K562 (cell line): ENCODE data around the gene GPR180. TPM values are rescaled to one million over a fixed set of nuclear protein-coding genes. Genes with fewer than 3 reads are reported as not detected.
A peak's percentile ranks its signal among the peaks of the same experiment; 100 is the strongest.

ENCODE experiments used
- CEBPB ChIP-seq: fragments of 450-650 bp; IDR thresholded peaks from 2 replicates; pipeline ENCODE4 v1.6.1; 2016; ENCODE audit warnings: missing genetic modification characterization, missing compliant biosample characterization
- CEBPZ ChIP-seq: fragments of 150-350 bp; IDR thresholded peaks from 2 replicates; pipeline ENCODE4 v1.6.1; 2014; ENCODE audit warnings: low read depth, mild to moderate bottlenecking, low read length, borderline replicate concordance
- ETV6 ChIP-seq, 3 experiments: fragments of 150-350 bp in 1 of 3; sonication (generic) in 1 of 3; formaldehyde crosslinking in 1 of 3; IDR thresholded peaks; 2 replicates each; pipeline versions ENCODE4 v1.6.1 to v1.8.0; 2014 to 2022; ENCODE audit warnings: borderline replicate concordance in 2 of 3, low read depth in 2 of 3, antibody characterized with exemption in 1 of 3, low read length in 1 of 3, mild to moderate bottlenecking in 1 of 3, missing genetic modification reagents in 1 of 3
- GABPA ChIP-seq: fragments of 200-800 bp; sonication (Bioruptor generic); conservative IDR thresholded peaks from 2 replicates; pipeline ENCODE4 v1.6.1; 2016; ENCODE audit warnings: low read depth, missing genetic modification characterization, missing compliant biosample characterization
- JUN ChIP-seq, 2 experiments: sonication (generic) in 1 of 2; formaldehyde crosslinking in 1 of 2; IDR thresholded peaks; 2 replicates each; pipeline versions ENCODE4 v1.6.1 to v1.8.0; 2012 to 2022; ENCODE audit warnings: borderline replicate concordance in 2 of 2, mild to moderate bottlenecking in 2 of 2, improper control_type of control experiment in 1 of 2, low read depth in 1 of 2, low read length in 1 of 2, missing genetic modification reagents in 1 of 2
- KDM4B ChIP-seq, 2 experiments: fragments of 450-650 bp in 1 of 2; sonication (generic) in 1 of 2; IDR thresholded peaks; 2 replicates each; pipeline ENCODE4 v1.6.1; 2016 to 2017; ENCODE audit warnings: borderline replicate concordance in 2 of 2, antibody characterized with exemption in 1 of 2, low read depth in 1 of 2, mild to moderate bottlenecking in 1 of 2
- L3MBTL2 ChIP-seq: fragments of 450-650 bp; IDR thresholded peaks from 2 replicates; pipeline ENCODE4 v1.6.1; 2016; ENCODE audit warnings: mild to moderate bottlenecking, moderate library complexity
- MAZ ChIP-seq, 2 experiments: fragments of 450-650 bp in 1 of 2; sonication (generic) in 1 of 2; formaldehyde crosslinking; IDR thresholded peaks in 1 of 2; conservative IDR thresholded peaks in 1 of 2; 2 replicates each; pipeline versions ENCODE4 v1.4.0 to v1.5.0; 2020; ENCODE audit warnings: mild to moderate bottlenecking in 1 of 2, missing genetic modification reagents in 1 of 2
- MYC ChIP-seq, 2 experiments: fragments of 250-450 bp in 1 of 2; sonication (Bioruptor Pico) in 1 of 2; IDR thresholded peaks; 2 replicates each; pipeline versions ENCODE4 v1.5.1 to v1.6.1; 2012 to 2021; ENCODE audit warnings: low read depth in 2 of 2, borderline replicate concordance in 1 of 2, improper control_type of control experiment in 1 of 2, low read length in 1 of 2, mild to moderate bottlenecking in 1 of 2, moderate library complexity in 1 of 2
- NRF1 ChIP-seq, 2 experiments: fragments of 450-650 bp; IDR thresholded peaks in 1 of 2; conservative IDR thresholded peaks in 1 of 2; 2 replicates each; pipeline ENCODE4 v1.6.1; 2014; ENCODE audit warnings: mild to moderate bottlenecking in 2 of 2
- POLR2B ChIP-seq: fragments of 450-650 bp; IDR thresholded peaks from 2 replicates; pipeline ENCODE4 v1.6.1; 2018; ENCODE audit warnings: low read depth; ENCODE audit not compliant: partially characterized antibody
- RCOR1 ChIP-seq, 2 experiments: IDR thresholded peaks; 2 replicates each; pipeline ENCODE4 v1.6.1; 2012; ENCODE audit warnings: low read depth in 2 of 2, low read length in 2 of 2, borderline replicate concordance in 1 of 2, improper control_type of control experiment in 1 of 2
- SMAD4 ChIP-seq: fragments of 250-450 bp; sonication (Bioruptor Pico); conservative IDR thresholded peaks from 2 replicates; pipeline ENCODE4 v1.8.0; 2021; ENCODE audit warnings: inconsistent platforms, mild to moderate bottlenecking, moderate library complexity
- SP2 ChIP-seq: IDR thresholded peaks from 2 replicates; pipeline ENCODE4 v1.6.1; 2011; ENCODE audit warnings: mild to moderate bottlenecking, low read depth, low read length, moderate library complexity; ENCODE audit not compliant: poor library complexity, severe bottlenecking; ENCODE audit errors: extremely low read depth
- ZNF384 ChIP-seq: IDR thresholded peaks from 2 replicates; pipeline ENCODE4 v1.6.1; 2012; ENCODE audit warnings: low read depth, low read length, improper control_type of control experiment
- ZNF764 ChIP-seq: fragments of 250-450 bp; sonication (Bioruptor Pico); IDR thresholded peaks from 2 replicates; pipeline ENCODE4 v1.4.0; 2020; ENCODE audit warnings: low read depth, mild to moderate bottlenecking, moderate library complexity
- polyA plus RNA-seq, 8 experiments: library from polyadenylated mRNA; depleted of rRNA in 4 of 8; stranded (reverse) in 5 of 8; unstranded in 3 of 8; fragments of >200 nt; fragmentation: Nextera tagmentation in 2 of 8; fragmentation: Illumina TruSeq in 1 of 8; extraction: Ambion mirVana in 2 of 8; extraction: Trizol in 1 of 8; gene quantifications; 2 replicates each; pipeline versions ENCODE4 v1.2.1 to v1.2.3, GENCODE V29; 2011 to 2014; ENCODE audit warnings: inconsistent platforms in 1 of 8, missing spikeins in 1 of 8
- total RNA-seq, 7 experiments: library from RNA; depleted of rRNA in 6 of 7; stranded (reverse); fragments of >200 nt in 6 of 7; fragmentation: Illumina TruSeq in 2 of 7; extraction: Trizol in 2 of 7; gene quantifications; 2 replicates each; pipeline versions ENCODE4 v1.2.1 to v1.2.3, GENCODE V29; 2011 to 2021; ENCODE audit warnings: low replicate concordance in 1 of 7
- TF ChIP-seq, protein P1 (sequence below), 2 experiments: IDR thresholded peaks; 2 replicates each; pipeline ENCODE4 v1.6.1; 2011; ENCODE audit warnings: borderline replicate concordance in 1 of 2, control low read depth in 1 of 2, low read depth in 1 of 2, low read length in 1 of 2, mild to moderate bottlenecking in 1 of 2, mixed read lengths in 1 of 2, moderate library complexity in 1 of 2; ENCODE audit not compliant: insufficient read depth in 1 of 2, insufficient read length in 1 of 2, poor library complexity in 1 of 2, severe bottlenecking in 1 of 2; ENCODE audit errors: extremely low read depth in 1 of 2

The GPR180 gene
- total and polyA plus RNA-seq, 9 of the 15 experiments (the other 6 are each of a cell fraction or from before 2014, with no cell fraction given), result 0.77 to 4.1 (median 1.8) TPM

GRCh38 chr13:94601446-94602431, at the start of gene GPR180 (continued):
- TF ChIP-seq CEBPB, result peak; percentile 58
- peak; percentile 81 for TF ChIP-seq SMAD4
- TF ChIP-seq, protein P1, sequence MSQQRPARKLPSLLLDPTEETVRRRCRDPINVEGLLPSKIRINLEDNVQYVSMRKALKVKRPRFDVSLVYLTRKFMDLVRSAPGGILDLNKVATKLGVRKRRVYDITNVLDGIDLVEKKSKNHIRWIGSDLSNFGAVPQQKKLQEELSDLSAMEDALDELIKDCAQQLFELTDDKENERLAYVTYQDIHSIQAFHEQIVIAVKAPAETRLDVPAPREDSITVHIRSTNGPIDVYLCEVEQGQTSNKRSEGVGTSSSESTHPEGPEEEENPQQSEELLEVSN (IDR thresholded peaks at IDR 0.05; ENCODE audit: borderline replicate concordance in 1 of 2, extremely low read depth in 1 of 2, insufficient read depth in 1 of 2, insufficient read length in 1 of 2, low read depth in 1 of 2, low read length in 1 of 2, poor library complexity in 1 of 2, severe bottlenecking in 1 of 2), result peak; percentile 90 to 98
- no peak for TF ChIP-seq ETV6 (IDR thresholded peaks at IDR 0.05; ENCODE audit: borderline replicate concordance in 1 of 2, low read depth in 2 of 2, low read length in 1 of 2)
- no peak for TF ChIP-seq ETV6 (CRISPR knock-in tag; IDR thresholded peaks at IDR 0.05; ENCODE audit: borderline replicate concordance)
- TF ChIP-seq CEBPZ, result peak; percentile 76; the same call in 1 of the 2 replicates
- peak; percentile 33; the same call in 1 of the 2 replicates for TF ChIP-seq MYC (IDR thresholded peaks at IDR 0.05; ENCODE audit: low read depth, low read length)
- TF ChIP-seq MYC (CRISPR knock-in tag; IDR thresholded peaks at IDR 0.05; ENCODE audit: borderline replicate concordance, low read depth), result no peak
- peak; percentile 100 for TF ChIP-seq L3MBTL2
- peak; percentile 12; the same call in 1 of the 2 replicates for TF ChIP-seq JUN (IDR thresholded peaks at IDR 0.05; ENCODE audit: borderline replicate concordance, low read depth, low read length)
- TF ChIP-seq JUN (CRISPR knock-in tag; IDR thresholded peaks at IDR 0.05; ENCODE audit: borderline replicate concordance), result no peak
- peak; percentile 74 to 85 for TF ChIP-seq MAZ (CRISPR knock-in tag; conservative IDR thresholded peaks at IDR 0.05 in 1 of 2, IDR thresholded peaks at IDR 0.05 in 1 of 2)
- peak; percentile 67 for TF ChIP-seq GABPA (tag)
- peak; percentile 68 for TF ChIP-seq POLR2B
- TF ChIP-seq NRF1 (conservative IDR thresholded peaks at IDR 0.05 in 1 of 2, IDR thresholded peaks at IDR 0.05 in 1 of 2), result peak; percentile 94 to 95
- peak; percentile 68 for TF ChIP-seq SP2
- TF ChIP-seq KDM4B (IDR thresholded peaks at IDR 0.05; ENCODE audit: borderline replicate concordance in 2 of 2, low read depth in 1 of 2), result 0 out of 4 replicates have a peak, but pooled peaks of 1 of the 2 experiments have one; percentile 36
- TF ChIP-seq RCOR1 (IDR thresholded peaks at IDR 0.05; ENCODE audit: borderline replicate concordance in 1 of 2, low read depth in 2 of 2, low read length in 2 of 2), result peak in 1 of 2 experiments; percentile 4; a peak in 1 of 4 replicates
- no peak for TF ChIP-seq ZNF764
- TF ChIP-seq ZNF384, result no peak
